B cell (primary cell): ENCODE data around the gene ANKFY1. TPM values are rescaled to one million over a fixed set of nuclear protein-coding genes. Genes with fewer than 3 reads are reported as not detected.
A peak's percentile ranks its signal among the peaks of the same experiment; 100 is the strongest.

Source experiments
- ATAC-seq: fragments of 200-7000 bp; cut with Tn5 transposase; one replicate; pipeline ENCODE4 v1.10.0; 2021; ENCODE audit warnings: low read depth, mild to moderate bottlenecking, moderate number of reproducible peaks, moderate library complexity
- CTCF ChIA-PET: fragments of 350-600 bp; sonication (Branson Sonifier 250); formaldehyde crosslinking; loops from one replicate; lab custom pipeline; 2021; ENCODE audit warnings: antibody characterized with exemption, inconsistent platforms; lab: Charles Lee
- POLR2A ChIA-PET: fragments of 350-600 bp; sonication (Branson Sonifier 250); formaldehyde crosslinking; loops from one replicate; lab custom pipeline; 2021; ENCODE audit warnings: antibody characterized with exemption; lab: Charles Lee
- DNase-seq: peaks from one replicate; pipeline ENCODE4 v3.0.0; 2013
- H2AFZ ChIP-seq: 2 replicates; pipeline ENCODE4 v1.6.1; 2012; ENCODE audit warnings: mild to moderate bottlenecking, low read depth, low read length; ENCODE audit not compliant: insufficient read depth, poor library complexity, severe bottlenecking
- H3K27ac ChIP-seq, 2 donors: 1 replicate in 1 of 2; 2 replicates in 1 of 2; pipeline ENCODE4 v1.5.1; 2012 to 2013; ENCODE audit warnings: low read length in 2 of 2, mild to moderate bottlenecking in 2 of 2, moderate library complexity in 1 of 2
- H3K27me3 ChIP-seq, 4 experiments: fragments of 200-600 bp in 1 of 4; sonication (generic) in 1 of 4; replicated peaks in 1 of 4; 1 replicate in 2 of 4; 2 replicates in 2 of 4; pipeline versions ENCODE4 v1.6.1 to v1.7.0; 2013 to 2016; ENCODE audit warnings: low read length in 3 of 4, mild to moderate bottlenecking in 2 of 4, mixed read lengths in 1 of 4, moderate library complexity in 1 of 4; ENCODE audit not compliant: insufficient read depth in 4 of 4, control insufficient read depth in 3 of 4; ENCODE audit errors: control extremely low read depth in 1 of 4
- H3K36me3 ChIP-seq, 2 experiments: replicated peaks in 1 of 2; 1 replicate in 1 of 2; 2 replicates in 1 of 2; pipeline versions ENCODE4 v1.6.1 to v1.7.1; 2013; ENCODE audit warnings: low read length in 1 of 2; ENCODE audit not compliant: insufficient read depth in 2 of 2, control insufficient read depth in 1 of 2; ENCODE audit errors: control extremely low read depth in 1 of 2, extremely low read depth in 1 of 2
- H3K4me1 ChIP-seq, 2 donors: fragments of 200-600 bp in 1 of 2; sonication (generic) in 1 of 2; 1 replicate in 1 of 2; 2 replicates in 1 of 2; pipeline versions ENCODE4 v1.5.1 to v1.6.1; 2013 to 2017; ENCODE audit warnings: low read length in 2 of 2; ENCODE audit not compliant: control insufficient read depth in 2 of 2, insufficient read depth in 2 of 2
- H3K4me2 ChIP-seq: replicated peaks from 2 replicates; pipeline ENCODE3; 2012; ENCODE audit warnings: mild to moderate bottlenecking, low read depth, low read length; ENCODE audit not compliant: poor library complexity, severe bottlenecking
- H3K4me3 ChIP-seq, 5 experiments: fragments of 200-600 bp in 1 of 5; sonication (generic) in 1 of 5; 1 replicate in 3 of 5; 2 replicates in 2 of 5; pipeline versions ENCODE4 v1.5.1 to v1.7.0; 2011 to 2016; ENCODE audit warnings: low read length in 4 of 5, mild to moderate bottlenecking in 4 of 5, low read depth in 2 of 5, control low read depth in 1 of 5, moderate library complexity in 1 of 5; ENCODE audit not compliant: insufficient read depth in 1 of 5; ENCODE audit errors: control extremely low read depth in 1 of 5, extremely low read depth in 1 of 5
- H3K79me2 ChIP-seq: fragments of 200-600 bp; sonication (generic); one replicate; pipeline ENCODE4 v1.6.0; 2016; ENCODE audit warnings: low read length; ENCODE audit not compliant: control insufficient read depth, insufficient read depth
- H3K9ac ChIP-seq: fragments of 200-600 bp; sonication (generic); 2 replicates; pipeline ENCODE4 v1.6.1; 2017; ENCODE audit warnings: mild to moderate bottlenecking, low read length, moderate library complexity
- H3K9me3 ChIP-seq, 3 donors: one replicate each; pipeline versions ENCODE4 v1.6.1 to v1.7.1; 2013; ENCODE audit warnings: low read length in 2 of 3; ENCODE audit not compliant: control insufficient read depth in 2 of 3, insufficient read depth in 1 of 3; ENCODE audit errors: control extremely low read depth in 1 of 3
- H4K20me1 ChIP-seq: 2 replicates; pipeline ENCODE4 v1.6.0; 2012; ENCODE audit warnings: mild to moderate bottlenecking, low read length; ENCODE audit not compliant: insufficient read depth, control insufficient read depth, poor library complexity, severe bottlenecking
- H3K27ac Mint-ChIP-seq: one replicate; pipeline ENCODE4 v1.8.0; 2021; ENCODE audit warnings: mixed read lengths
- H3K27me3 Mint-ChIP-seq: one replicate; pipeline ENCODE4 v1.8.0; 2021; ENCODE audit warnings: mixed read lengths
- H3K4me1 Mint-ChIP-seq: one replicate; pipeline ENCODE4 v1.8.0; 2021; ENCODE audit warnings: mixed read lengths
- H3K4me3 Mint-ChIP-seq: one replicate; pipeline ENCODE4 v1.8.0; 2021; ENCODE audit warnings: mixed read lengths
- H3K9me3 Mint-ChIP-seq: one replicate; pipeline ENCODE4 v1.8.0; 2022; ENCODE audit warnings: mixed read lengths; ENCODE audit not compliant: insufficient read depth
- EZH2 ChIP-seq: IDR thresholded peaks from 2 replicates; pipeline ENCODE4 v1.6.1; 2012; ENCODE audit warnings: borderline replicate concordance, low read depth, mild to moderate bottlenecking, moderate library complexity, low read length; ENCODE audit not compliant: insufficient read depth, poor library complexity, severe bottlenecking
- WGBS: methylation state at CpG from one replicate; pipeline ENCODE4 v1.1.5; 2013; ENCODE audit warnings: missing lambda C conversion rate; ENCODE audit not compliant: insufficient coverage; 5-methylcytosine and 5-hydroxymethylcytosine counted together
- intact Hi-C: fragments of 100-400 bp; cut with micrococcal nuclease; formaldehyde crosslinking; loops from one replicate; pipeline ENCODE4 v1.10.0; 2022
- polyA plus RNA-seq: library from polyadenylated mRNA; depleted of rRNA; stranded (reverse); fragments of >200 nt; gene quantifications from 2 replicates; pipeline ENCODE4 v1.2.3, GENCODE V29; 2012
- total RNA-seq, 2 donors: library from RNA; stranded (reverse); fragments of 120-200 nt in 1 of 2; gene quantifications; 1 replicate in 1 of 2; 2 replicates in 1 of 2; pipeline versions ENCODE4 v1.2.3 to v1.2.4, GENCODE V29; 2013 to 2022
- TF ChIP-seq, protein P1 (sequence below): fragments of 200-600 bp; IDR thresholded peaks from one replicate; pipeline ENCODE4 v1.8.0; 2022; ENCODE audit warnings: antibody characterized with exemption, mild to moderate bottlenecking

The ANKFY1 gene
- total and polyA plus RNA-seq, 2 donors (not counting 1 experiment from before 2014, with no cell fraction given): 23.1 to 63.9 TPM

DNA sequence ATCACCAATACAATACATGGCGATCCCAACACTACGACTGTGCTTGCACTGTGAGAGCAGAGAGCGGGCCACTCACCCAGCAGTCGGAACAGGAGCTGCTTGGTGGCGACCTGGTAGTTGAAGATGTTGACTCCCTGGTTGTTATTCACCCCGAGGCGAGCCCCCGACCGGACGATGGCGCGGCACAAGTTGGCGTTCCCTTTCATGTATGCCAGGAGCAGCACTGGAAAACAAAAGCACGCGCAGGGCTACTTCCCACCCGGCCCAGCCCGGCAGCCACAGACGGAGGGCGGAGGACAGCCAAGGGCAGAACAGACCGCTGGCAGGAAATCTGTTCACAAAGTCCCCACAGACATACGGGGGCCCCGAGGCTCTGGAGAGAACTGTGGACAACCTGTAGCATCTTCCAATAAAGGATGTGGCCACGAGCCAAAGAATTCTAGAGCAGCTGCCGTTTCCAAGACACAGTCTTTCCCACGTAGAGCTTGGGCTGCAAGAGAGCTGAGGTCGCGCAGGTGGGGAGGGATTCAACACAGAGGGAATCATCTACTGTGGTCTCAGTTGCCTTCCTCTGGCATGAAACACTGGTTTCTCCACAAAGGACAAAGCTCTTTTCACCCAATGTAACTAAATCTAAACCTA lies 93.0 kb downstream of the ANKFY1 start:
- Histone ChIP-seq H3K79me2 (no peaks in the 10 kb centered on the region), H3K9me3 (no peaks in the 10 kb centered on the region), H3K4me3 (no peak overlapping the region), H2AFZ (no peak overlapping the region), H3K36me3 (peaks cover 8 to 91% of the 10 kb centered on the region in 2 experiments), H3K27ac (no peak overlapping the region), H3K4me2 (no peak overlapping the region), H3K9ac (no peak overlapping the region), H3K27me3 (no peaks in the 10 kb centered on the region), H4K20me1 (no peaks in the 10 kb centered on the region), H3K4me1 (no peaks in the 10 kb centered on the region)
- WGBS: 97% methylated on average over 23 of the region's 27 CpGs
- ATAC-seq (no peak), DNase-seq (no peak)
- Mint-ChIP-seq H3K27ac (no peak overlapping the region), H3K4me1 (no peaks in the 10 kb centered on the region), H3K4me3 (no peak overlapping the region), H3K9me3 (no peaks in the 10 kb centered on the region), H3K27me3 (no peaks in the 10 kb centered on the region)
- POLR2A ChIA-PET: no interaction called here
- CTCF ChIA-PET: no interaction called here
- intact Hi-C loops: no loop called here
- TF ChIP-seq, protein P1, sequence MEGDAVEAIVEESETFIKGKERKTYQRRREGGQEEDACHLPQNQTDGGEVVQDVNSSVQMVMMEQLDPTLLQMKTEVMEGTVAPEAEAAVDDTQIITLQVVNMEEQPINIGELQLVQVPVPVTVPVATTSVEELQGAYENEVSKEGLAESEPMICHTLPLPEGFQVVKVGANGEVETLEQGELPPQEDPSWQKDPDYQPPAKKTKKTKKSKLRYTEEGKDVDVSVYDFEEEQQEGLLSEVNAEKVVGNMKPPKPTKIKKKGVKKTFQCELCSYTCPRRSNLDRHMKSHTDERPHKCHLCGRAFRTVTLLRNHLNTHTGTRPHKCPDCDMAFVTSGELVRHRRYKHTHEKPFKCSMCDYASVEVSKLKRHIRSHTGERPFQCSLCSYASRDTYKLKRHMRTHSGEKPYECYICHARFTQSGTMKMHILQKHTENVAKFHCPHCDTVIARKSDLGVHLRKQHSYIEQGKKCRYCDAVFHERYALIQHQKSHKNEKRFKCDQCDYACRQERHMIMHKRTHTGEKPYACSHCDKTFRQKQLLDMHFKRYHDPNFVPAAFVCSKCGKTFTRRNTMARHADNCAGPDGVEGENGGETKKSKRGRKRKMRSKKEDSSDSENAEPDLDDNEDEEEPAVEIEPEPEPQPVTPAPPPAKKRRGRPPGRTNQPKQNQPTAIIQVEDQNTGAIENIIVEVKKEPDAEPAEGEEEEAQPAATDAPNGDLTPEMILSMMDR: no peak
- TF ChIP-seq EZH2: no peak

DNA sequence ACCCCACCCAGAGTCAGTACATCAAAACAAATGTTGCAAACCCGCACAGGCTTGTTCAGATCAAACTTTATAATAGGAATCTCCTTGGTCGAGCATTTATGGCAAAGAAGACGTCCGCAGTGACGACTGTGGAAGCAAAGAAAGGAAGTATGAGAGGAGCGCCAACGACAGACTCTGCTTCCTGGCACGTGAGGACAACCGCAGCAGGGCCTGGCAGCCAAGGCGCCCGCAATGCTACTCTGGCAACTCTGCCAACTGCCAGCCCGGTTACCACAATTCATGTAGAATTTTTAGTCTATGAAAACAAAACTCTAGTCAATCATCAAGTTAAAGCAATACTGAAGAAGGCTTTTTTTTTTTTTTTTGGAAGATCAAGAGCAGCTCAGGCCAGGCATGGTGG lies 96.0 kb downstream of the ANKFY1 start:
- Histone ChIP-seq H3K4me2 (no peak overlapping the region), H3K4me1 (peaks cover 3 to 7% of the 10 kb centered on the region in 2 donors), H3K9me3 (no peaks in the 10 kb centered on the region), H3K36me3 (peaks cover 8 to 80% of the 10 kb centered on the region in 2 experiments), H3K27ac (no peak overlapping the region), H3K79me2 (no peaks in the 10 kb centered on the region), H3K27me3 (no peaks in the 10 kb centered on the region), H3K4me3 (no peak overlapping the region), H4K20me1 (no peaks in the 10 kb centered on the region), H3K9ac (no peak overlapping the region), H2AFZ (no peak overlapping the region)
- Mint-ChIP-seq H3K27ac (peak overlapping the region; percentile 24), H3K4me3 (no peak overlapping the region), H3K9me3 (no peaks in the 10 kb centered on the region), H3K4me1 (peaks cover 5% of the 10 kb centered on the region), H3K27me3 (no peaks in the 10 kb centered on the region)
- intact Hi-C loops: no loop called here
- POLR2A ChIA-PET: no interaction called here
- ATAC-seq: no peak
- DNase-seq: no peak
- WGBS: 62% methylated on average over 8 of the region's 12 CpGs
- TF ChIP-seq EZH2: no peak
- TF ChIP-seq, protein P1: no peak
- CTCF ChIA-PET: interaction anchor here (1.5 kb wide), 1 partner anchor 14 kb away, joined by 3 read pairs; no protein-coding TSS in a partner anchor
